Ovary (tissue), 9 donors: ENCODE measurements around the gene RSPH9. TPM values are rescaled to one million over a fixed set of nuclear protein-coding genes. Genes with fewer than 3 reads are reported as not detected.

Experiments
- DNase-seq, 5 donors: peaks; one replicate each; pipeline ENCODE4 v3.0.0-alpha.2; 2019 to 2020
- H3K27ac ChIP-seq, 2 donors: fragments of 200-600 bp; one replicate each; pipeline versions ENCODE4 v1.5.1 to v1.8.0; 2019 to 2022
- H3K27me3 ChIP-seq: fragments of 200-600 bp; one replicate; pipeline ENCODE4 v1.8.0; 2022
- H3K36me3 ChIP-seq: fragments of 200-600 bp; sonication (generic); one replicate; pipeline ENCODE4 v1.5.1; 2019
- H3K4me1 ChIP-seq: one replicate; pipeline ENCODE4 v1.8.1; 2013; ENCODE audit warnings: mild to moderate bottlenecking, moderate library complexity; ENCODE audit not compliant: insufficient read depth
- H3K4me3 ChIP-seq: fragments of 200-600 bp; sonication (generic); one replicate; pipeline ENCODE4 v1.5.1; 2017
- H3K9me3 ChIP-seq, 2 donors: fragments of 200-600 bp in 1 of 2; sonication (generic) in 1 of 2; one replicate each; pipeline versions ENCODE4 v1.5.1 to v1.8.1; 2013 to 2019; ENCODE audit warnings: mild to moderate bottlenecking in 1 of 2, moderate library complexity in 1 of 2
- CTCF ChIP-seq, 3 donors: fragments of 450-650 bp in 2 of 3; fragments of 200-600 bp in 1 of 3; IDR thresholded peaks; one replicate each; pipeline versions ENCODE4 v1.5.1 to v1.8.0; 2016 to 2022; ENCODE audit warnings: antibody characterized with exemption in 3 of 3, mild to moderate bottlenecking in 1 of 3
- EP300 ChIP-seq: sonication (generic); formaldehyde crosslinking; IDR thresholded peaks from one replicate; pipeline ENCODE4 v1.6.1; 2017; ENCODE audit warnings: antibody characterized with exemption
- POLR2A ChIP-seq: fragments of 450-650 bp; IDR thresholded peaks from one replicate; pipeline ENCODE4 v1.6.1; 2017; ENCODE audit warnings: antibody characterized with exemption, mild to moderate bottlenecking, moderate library complexity
- WGBS, 3 donors: extraction: QIAGEN DNeasy Blood & Tissue Kit in 1 of 3; methylation state at CpG; one replicate each; pipeline versions ENCODE4 v1.1.5 to v1.1.7; 2013 to 2017; 5-methylcytosine and 5-hydroxymethylcytosine counted together
- intact Hi-C, 4 donors: fragments of 100-400 bp; cut with DNase I; formaldehyde crosslinking; loops; one replicate each; pipeline versions ENCODE4 v1.11.0 to v1.15.1; 2022 to 2023
- polyA plus RNA-seq, 2 donors: library from polyadenylated mRNA; stranded (reverse); fragments of 200-250 nt in 1 of 2; fragments of 350-450 nt in 1 of 2; fragmentation: Illumina TruSeq in 1 of 2; extraction: RNeasy Lipid Tissue Mini Kit (QIAGEN cat#74804) in 1 of 2; gene quantifications; one replicate each; pipeline ENCODE4 v1.2.3, GENCODE V29; 2013 to 2014
- total RNA-seq, 7 donors: library from RNA; depleted of rRNA in 2 of 7; stranded (reverse); fragments of >200 nt in 2 of 7; fragmentation: NEBNext Ultra II Directional in 3 of 7; extraction: Animal tissue kit (Norgen Biotek cat#: 25700) in 3 of 7; gene quantifications; one replicate each; pipeline versions ENCODE4 v1.1.0 to v1.2.4, GENCODE V29; 2016 to 2023
- donor health status: DM: no; HTN: no; CAD: no; lungs with moderate emphysema.
- donor health status: DM: no; HTN: no; CAD: no.
- donor health status: Bipolar disorder and iron deficiency.
- donor health status: DM: yes; HTN: yes; CAD: no.
- donor health status: DM: no; HTN: no; CAD: no.
- donor health status: DM: yes; HTN: yes; CAD: no.

RSPH9 gene
- total and polyA plus RNA-seq, 9 donors, result 0.20 to 4.7 (median 0.44) TPM; not detected in 1

- no peaks in the 10 kb centered on the region for H3K27me3 ChIP-seq
- WGBS, 3 donors, result 67 to 74% (median 74%) methylated on average over 9 of the region's 9 CpGs
- H3K4me3 ChIP-seq, result no peak overlapping the region
- H3K4me1 ChIP-seq, result peaks cover 4% of the 10 kb centered on the region
- H3K36me3 ChIP-seq, result no peaks in the 10 kb centered on the region
- TF ChIP-seq CTCF (IDR thresholded peaks at IDR 0.05) (no peak), EP300 (no peak), POLR2A (no peak)
- no peaks in the 10 kb centered on the region for H3K9me3 ChIP-seq
- no peak for DNase-seq
- intact Hi-C loops, result no loop called here
- no peak overlapping the region for H3K27ac ChIP-seq
Measured at GRCh38 chr6:43695215-43695966, 50.6 kb downstream of the RSPH9 start.

DNA sequence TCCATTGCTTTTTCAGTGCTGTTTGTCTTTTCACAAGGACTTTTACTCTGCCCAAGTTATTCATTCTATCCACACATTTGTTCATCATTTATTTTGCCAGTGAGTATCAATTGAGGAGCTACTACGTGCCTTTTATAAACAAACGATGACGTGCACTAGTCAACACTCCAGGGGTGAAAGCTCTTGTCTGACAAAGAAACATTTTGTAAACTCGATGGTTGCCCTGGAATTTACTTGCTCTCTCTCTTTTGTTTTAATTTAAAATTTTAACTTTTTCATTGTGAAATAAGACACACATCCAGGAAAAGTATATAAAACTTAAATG lies 51.1 kb downstream of the RSPH9 start:
- intact Hi-C loops, result no loop called here
- Histone ChIP-seq H3K36me3 (no peaks in the 10 kb centered on the region), H3K27me3 (no peaks in the 10 kb centered on the region), H3K4me1 (peaks cover 4% of the 10 kb centered on the region), H3K27ac (no peak overlapping the region), H3K9me3 (no peaks in the 10 kb centered on the region), H3K4me3 (no peak overlapping the region)
- 66 to 85% (median 73%) methylated on average over 4 of the region's 4 CpGs for WGBS, 3 donors
- TF ChIP-seq CTCF (IDR thresholded peaks at IDR 0.05) (no peak), EP300 (no peak), POLR2A (no peak)
- no peak for DNase-seq

DNA sequence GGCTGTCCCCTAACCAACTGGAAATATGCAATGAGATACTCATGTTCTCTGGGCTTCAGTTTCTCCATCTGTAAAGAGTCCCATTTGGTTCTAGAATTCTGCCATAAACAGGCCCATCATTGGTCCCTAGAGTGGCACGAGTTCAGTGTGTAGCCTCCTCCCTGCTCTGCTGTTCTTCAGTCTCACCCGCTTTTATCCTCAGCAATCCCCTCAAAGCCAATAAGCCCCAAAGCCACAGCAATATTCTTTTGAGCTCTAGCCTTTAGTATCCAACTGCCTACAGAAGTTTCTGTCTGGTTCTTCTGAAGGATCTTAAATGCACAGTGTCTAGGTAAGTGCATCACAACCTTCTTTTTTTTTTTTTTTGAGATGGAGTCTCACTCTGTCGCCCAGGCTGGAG lies 52.6 kb downstream of the RSPH9 start:
- H3K27ac ChIP-seq, result no peak overlapping the region
- peaks cover 9% of the 10 kb centered on the region for H3K4me1 ChIP-seq
- H3K4me3 ChIP-seq, result no peak overlapping the region
- WGBS, 3 donors, result 95 to 96% (median 96%) methylated on average over 3 of the region's 3 CpGs
- DNase-seq, result no peak
- no peaks in the 10 kb centered on the region for H3K9me3 ChIP-seq
- no peaks in the 10 kb centered on the region for H3K27me3 ChIP-seq
- intact Hi-C loops, result no loop called here
- no peaks in the 10 kb centered on the region for H3K36me3 ChIP-seq
- TF ChIP-seq CTCF (IDR thresholded peaks at IDR 0.05), result no peak
- TF ChIP-seq EP300, result no peak
- no peak for TF ChIP-seq POLR2A

DNA sequence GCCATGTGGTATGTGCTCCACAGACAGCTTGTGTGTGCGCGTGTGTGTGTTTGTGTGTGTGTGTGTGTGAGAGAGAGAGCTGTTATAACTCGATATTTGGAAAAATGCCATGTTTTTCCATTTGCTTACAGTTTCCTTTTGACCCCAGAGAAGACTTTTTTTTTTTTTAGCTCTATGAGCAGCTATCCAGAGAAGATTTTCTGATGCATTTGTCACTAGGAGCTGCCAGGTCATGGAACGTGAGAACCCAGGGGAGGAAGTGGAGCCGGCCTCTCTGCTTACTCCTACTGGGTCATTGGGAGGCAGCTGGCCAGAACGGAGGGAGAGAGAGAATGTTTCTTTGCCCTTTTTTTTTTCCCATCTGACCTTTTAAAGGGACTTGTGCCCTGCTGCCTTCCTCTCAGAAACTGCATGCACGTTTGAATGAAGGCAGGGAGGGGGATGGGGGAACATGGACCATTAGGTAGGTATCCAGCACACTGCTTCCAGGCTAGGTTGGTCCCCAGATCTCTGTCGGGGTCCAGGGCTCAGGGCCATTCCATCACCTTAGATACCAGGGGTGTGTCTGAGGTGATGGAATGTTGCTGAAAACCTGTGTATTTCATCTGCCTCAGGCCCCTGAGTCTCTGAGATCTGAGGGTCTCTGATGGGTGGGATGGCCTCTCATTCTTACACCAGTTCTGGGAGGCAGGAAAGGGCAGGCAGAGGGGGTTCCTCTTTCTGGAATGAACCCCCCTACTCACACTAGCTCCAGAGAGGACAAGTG lies 53.9 kb downstream of the RSPH9 start:
- no peaks in the 10 kb centered on the region for H3K9me3 ChIP-seq
- no peak overlapping the region for H3K27ac ChIP-seq
- H3K4me3 ChIP-seq, result no peak overlapping the region
- H3K27me3 ChIP-seq, result no peaks in the 10 kb centered on the region
- TF ChIP-seq POLR2A (no peak), EP300 (no peak), CTCF (IDR thresholded peaks at IDR 0.05) (no peak)
- intact Hi-C loops, result no loop called here
- 14 to 23% (median 19%) methylated on average over 8 of the region's 8 CpGs for WGBS, 3 donors
- no peaks in the 10 kb centered on the region for H3K36me3 ChIP-seq
- peak in 4 of 5 donors; percentile 46 to 72 (median 56) for DNase-seq
- H3K4me1 ChIP-seq, result peaks cover 11% of the 10 kb centered on the region
